HFF-Myc (cell line): ENCODE data around the gene ZNRF1.
"Not testable (repeated sequence)": the region's sequence is repeated elsewhere in the genome, so short reads cannot be mapped to it uniquely, and the experiment has no call there.

Experiments
- DNase-seq: peaks from one replicate; pipeline ENCODE4 v3.0.0-alpha.2; 2011; ENCODE audit warnings: low read depth; ENCODE audit errors: extremely low read depth
- H3K4me3 ChIP-seq: replicated peaks from 2 replicates; pipeline ENCODE4 v1.5.1; 2011; ENCODE audit warnings: low read depth, mild to moderate bottlenecking, control low read depth, low read length
- TF ChIP-seq, protein P1 (sequence below): IDR thresholded peaks from 2 replicates; pipeline ENCODE4 v1.5.1; 2012; ENCODE audit warnings: mild to moderate bottlenecking, low read depth, low read length, control low read depth; ENCODE audit errors: missing control alignments

The ZNRF1 gene

DNA sequence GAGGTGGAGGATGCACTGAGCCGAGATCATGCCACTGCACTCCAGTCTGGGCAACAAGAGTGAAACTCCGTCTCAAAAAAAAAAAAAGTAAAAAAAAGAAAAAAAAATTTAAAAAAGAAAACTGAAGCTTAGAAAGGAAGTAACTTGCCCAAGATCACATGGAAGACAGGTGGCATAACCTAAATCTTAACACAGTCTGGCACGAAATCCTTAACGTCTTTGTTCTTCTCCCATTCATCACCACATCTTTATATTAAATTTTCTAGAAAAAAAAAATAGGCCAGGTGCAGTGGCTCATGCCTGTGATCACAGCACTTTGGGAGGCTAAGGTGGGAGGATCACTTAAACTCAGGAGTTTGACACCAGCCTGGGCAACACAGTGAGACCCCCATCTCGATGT lies 23.2 kb upstream of the ZNRF1 start:
- TF ChIP-seq, protein P1, sequence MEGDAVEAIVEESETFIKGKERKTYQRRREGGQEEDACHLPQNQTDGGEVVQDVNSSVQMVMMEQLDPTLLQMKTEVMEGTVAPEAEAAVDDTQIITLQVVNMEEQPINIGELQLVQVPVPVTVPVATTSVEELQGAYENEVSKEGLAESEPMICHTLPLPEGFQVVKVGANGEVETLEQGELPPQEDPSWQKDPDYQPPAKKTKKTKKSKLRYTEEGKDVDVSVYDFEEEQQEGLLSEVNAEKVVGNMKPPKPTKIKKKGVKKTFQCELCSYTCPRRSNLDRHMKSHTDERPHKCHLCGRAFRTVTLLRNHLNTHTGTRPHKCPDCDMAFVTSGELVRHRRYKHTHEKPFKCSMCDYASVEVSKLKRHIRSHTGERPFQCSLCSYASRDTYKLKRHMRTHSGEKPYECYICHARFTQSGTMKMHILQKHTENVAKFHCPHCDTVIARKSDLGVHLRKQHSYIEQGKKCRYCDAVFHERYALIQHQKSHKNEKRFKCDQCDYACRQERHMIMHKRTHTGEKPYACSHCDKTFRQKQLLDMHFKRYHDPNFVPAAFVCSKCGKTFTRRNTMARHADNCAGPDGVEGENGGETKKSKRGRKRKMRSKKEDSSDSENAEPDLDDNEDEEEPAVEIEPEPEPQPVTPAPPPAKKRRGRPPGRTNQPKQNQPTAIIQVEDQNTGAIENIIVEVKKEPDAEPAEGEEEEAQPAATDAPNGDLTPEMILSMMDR, result no peak
- H3K4me3 ChIP-seq, result no peak overlapping the region
- DNase-seq, result no peak

GRCh38 chr16:74982256-74982655 lies 16.6 kb upstream of the ZNRF1 start:
- TF ChIP-seq, protein P1, result no peak
- DNase-seq, result no peak
- no peak overlapping the region for H3K4me3 ChIP-seq

DNA sequence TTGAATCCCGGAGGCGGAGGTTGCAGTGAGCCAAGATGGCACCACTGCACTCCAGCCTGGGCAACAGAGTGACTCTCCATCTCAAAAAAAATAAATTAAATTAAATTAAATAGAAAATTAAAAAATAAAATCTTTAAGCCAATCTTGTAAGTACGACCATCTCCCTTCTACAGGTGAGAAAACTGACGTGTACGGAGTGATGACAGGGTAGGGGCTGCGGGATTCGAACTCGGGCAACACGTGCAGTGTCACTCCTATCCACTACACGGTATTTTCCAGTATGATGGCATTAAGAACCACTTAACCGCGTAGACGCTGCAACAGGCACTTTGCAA lies 14.7 kb upstream of the ZNRF1 start:
- DNase-seq, result no peak
- H3K4me3 ChIP-seq, result peak overlapping the region; percentile 85
- TF ChIP-seq, protein P1, result no peak

DNA sequence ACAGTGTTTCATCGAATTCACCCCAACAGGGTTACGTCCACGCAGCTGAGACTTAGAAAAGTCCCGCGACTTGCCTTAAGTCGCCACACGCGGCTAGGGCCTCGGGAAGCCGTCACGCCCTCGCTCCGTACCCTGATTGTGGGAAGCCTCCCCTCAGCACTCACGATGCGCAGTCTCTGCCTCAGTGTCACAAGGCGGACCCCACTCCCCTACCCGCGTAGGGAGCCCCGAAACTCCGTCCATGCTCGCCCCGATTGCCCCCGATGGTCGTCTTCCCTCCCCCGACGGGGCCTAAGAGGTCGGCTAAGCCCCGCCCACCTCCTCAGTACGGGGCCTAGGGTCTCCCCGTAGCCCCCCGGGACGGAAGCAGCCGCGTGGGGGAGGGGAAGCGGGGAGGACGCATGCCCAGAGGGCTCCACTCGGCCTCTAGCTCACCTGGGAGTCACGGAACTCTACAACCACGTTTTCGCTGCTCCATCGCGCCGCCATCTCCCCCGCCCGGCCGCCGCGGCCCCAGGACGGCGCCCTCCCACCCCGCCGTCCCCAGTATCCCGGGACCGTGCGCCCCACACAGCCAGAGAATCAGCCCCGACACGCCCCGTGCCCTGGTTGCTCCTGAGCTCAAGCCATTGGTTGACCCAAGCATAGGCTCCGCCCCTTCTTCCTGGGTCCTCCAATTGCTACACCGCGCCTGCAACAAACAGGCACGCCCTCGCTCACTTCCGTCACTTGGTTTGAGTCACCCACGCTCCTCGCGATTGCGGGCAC lies 14.1 kb upstream of the ZNRF1 start, which contains the start of gene WDR59:
Gene WDR59 (minus strand): TSS at position 595 of the 768 bp plus-strand sequence. CDS start 106 bp downstream, at position 489.
- TF ChIP-seq, protein P1, result no peak
- peak; percentile 99 for DNase-seq
- H3K4me3 ChIP-seq, result peak within 1 kb of the TSS; percentile 85

- DNase-seq, result no peak
- H3K4me3 ChIP-seq, result no peak overlapping the region
- TF ChIP-seq, protein P1, result no peak
These were observed 11.7 kb upstream of the ZNRF1 start for GRCh38 chr16:74987027-74987681.

GRCh38 chr16:74989864-74990263 lies 9.0 kb upstream of the ZNRF1 start:
- H3K4me3 ChIP-seq, DNase-seq: not testable (repeated sequence)

GRCh38 chr16:74990832-74991231 lies 8.0 kb upstream of the ZNRF1 start:
- TF ChIP-seq, protein P1, result no peak
- no peak for DNase-seq
- no peak overlapping the region for H3K4me3 ChIP-seq
